DND-41 (cell line): ENCODE measurements around the gene DMKN.

Source experiments
- CTCF ChIP-seq: IDR thresholded peaks from 2 replicates; pipeline ENCODE4 v1.5.1; 2012; ENCODE audit warnings: borderline replicate concordance, low read length, moderate library complexity, mild to moderate bottlenecking; ENCODE audit not compliant: poor library complexity, severe bottlenecking; ENCODE audit errors: extremely low read depth
- EZH2 ChIP-seq: IDR thresholded peaks from 3 replicates; pipeline ENCODE4 v1.6.1; 2012; ENCODE audit warnings: borderline replicate concordance, low read depth, mild to moderate bottlenecking, moderate library complexity, low read length, inconsistent platforms; ENCODE audit not compliant: severe bottlenecking

DNA sequence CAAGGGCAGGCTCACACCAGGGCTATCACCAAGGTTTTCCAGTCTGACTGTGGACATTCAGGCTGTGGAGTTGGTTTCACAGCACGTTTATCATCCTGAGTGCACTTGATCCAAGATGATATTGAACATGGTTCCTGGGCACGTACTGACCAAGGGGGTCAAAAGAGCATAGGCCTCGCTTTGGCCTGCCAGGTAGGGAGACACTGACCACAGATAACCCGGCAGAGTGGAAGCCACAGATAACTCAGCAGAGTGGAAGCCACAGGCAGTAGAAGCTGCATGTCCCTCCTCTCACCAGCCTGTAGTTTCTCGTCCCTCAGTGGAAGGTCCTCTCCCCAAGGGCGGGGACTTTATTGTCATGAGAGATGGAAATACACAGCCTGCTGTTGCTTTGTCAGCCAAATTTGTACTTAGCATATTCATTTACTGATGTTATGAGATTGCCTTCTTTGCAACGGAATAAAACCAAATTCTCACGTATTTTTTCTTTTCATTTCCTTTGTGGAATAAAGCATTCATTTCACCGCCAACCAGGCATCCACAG lies 14.4 kb downstream of the DMKN start:
- no peak for TF ChIP-seq CTCF
- no peak for TF ChIP-seq EZH2
